ENCODE data around the gene JOSD2. TPM values are rescaled to one million over a fixed set of nuclear protein-coding genes. Genes with fewer than 3 reads are reported as not detected.

JOSD2 gene
- total RNA-seq, 6 donors from 2014 or later = 22.6 to 59.2 (median 40.1) TPM

GRCh38 chr19:50514346-50515167, 3.6 kb upstream of the JOSD2 start:
- ATAC-seq (ENCODE audit: low FRiP score in 2 of 2) = no peak
- TF ChIP-seq EP300 (IDR thresholded peaks at IDR 0.05) (no peak), POLR2AphosphoS5 (IDR thresholded peaks at IDR 0.05) (no peak), POLR2A (IDR thresholded peaks at IDR 0.05) (no peak)
- TF ChIP-seq, protein P1, sequence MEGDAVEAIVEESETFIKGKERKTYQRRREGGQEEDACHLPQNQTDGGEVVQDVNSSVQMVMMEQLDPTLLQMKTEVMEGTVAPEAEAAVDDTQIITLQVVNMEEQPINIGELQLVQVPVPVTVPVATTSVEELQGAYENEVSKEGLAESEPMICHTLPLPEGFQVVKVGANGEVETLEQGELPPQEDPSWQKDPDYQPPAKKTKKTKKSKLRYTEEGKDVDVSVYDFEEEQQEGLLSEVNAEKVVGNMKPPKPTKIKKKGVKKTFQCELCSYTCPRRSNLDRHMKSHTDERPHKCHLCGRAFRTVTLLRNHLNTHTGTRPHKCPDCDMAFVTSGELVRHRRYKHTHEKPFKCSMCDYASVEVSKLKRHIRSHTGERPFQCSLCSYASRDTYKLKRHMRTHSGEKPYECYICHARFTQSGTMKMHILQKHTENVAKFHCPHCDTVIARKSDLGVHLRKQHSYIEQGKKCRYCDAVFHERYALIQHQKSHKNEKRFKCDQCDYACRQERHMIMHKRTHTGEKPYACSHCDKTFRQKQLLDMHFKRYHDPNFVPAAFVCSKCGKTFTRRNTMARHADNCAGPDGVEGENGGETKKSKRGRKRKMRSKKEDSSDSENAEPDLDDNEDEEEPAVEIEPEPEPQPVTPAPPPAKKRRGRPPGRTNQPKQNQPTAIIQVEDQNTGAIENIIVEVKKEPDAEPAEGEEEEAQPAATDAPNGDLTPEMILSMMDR (IDR thresholded peaks at IDR 0.05) = no peak
- Histone ChIP-seq H3K4me3 (no peak overlapping the region), H3K36me3 (no peaks in the 10 kb centered on the region), H3K27ac (no peak overlapping the region), H3K9me3 (no peaks in the 10 kb centered on the region), H3K27me3 (no peaks in the 10 kb centered on the region), H3K4me1 (peaks cover 8 to 16% (median 10%) of the 10 kb centered on the region in 4 donors)
- WGBS, 2 donors = 40 to 47% methylated on average over 33 to 36 of the region's 38 CpGs
- DNase-seq = no peak

DNA sequence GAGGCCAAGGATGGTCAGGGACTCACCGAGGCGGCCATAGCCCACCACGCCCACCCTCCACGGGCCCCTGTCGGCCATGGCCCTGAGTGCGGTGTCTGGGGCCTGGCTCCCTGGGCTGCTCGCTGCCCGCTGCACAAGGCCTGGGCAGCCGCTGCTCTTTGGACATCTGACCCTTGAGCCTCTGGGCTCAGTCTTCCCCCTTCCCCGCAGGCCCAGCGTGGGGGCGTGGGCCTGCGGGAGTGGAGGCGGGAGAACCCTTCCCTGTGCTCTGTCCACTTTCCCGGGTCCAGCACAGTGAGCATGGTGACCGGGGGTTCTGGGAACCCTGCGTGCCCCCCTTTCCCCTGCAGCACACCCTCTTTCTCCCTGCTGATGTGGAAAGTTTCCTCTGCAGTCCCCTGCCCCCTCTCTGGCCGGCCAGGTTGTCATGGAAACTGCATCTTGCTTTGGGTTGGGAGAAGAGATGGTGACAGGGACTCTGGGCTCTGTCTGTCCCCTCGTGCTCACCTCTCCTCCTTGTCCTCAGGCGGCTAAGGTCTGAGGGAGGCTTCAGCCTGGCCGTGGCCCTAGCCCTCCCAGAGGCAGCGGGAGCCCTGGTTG, 2.9 kb upstream of the JOSD2 start, which contains the start of gene ASPDH:
Gene ASPDH (minus strand): TSS at position 168 of the 600 bp plus-strand sequence. CDS start 90 bp downstream, at position 78.
- WGBS, 2 donors = 41 to 51% methylated on average over 14 to 22 of the region's 22 CpGs
- Histone ChIP-seq H3K36me3 (no peaks in the 10 kb centered on the region), H3K27ac (no peak within 1 kb of the TSS), H3K9me3 (no peaks in the 10 kb centered on the region), H3K4me3 (no peak within 1 kb of the TSS), H3K4me1 (peaks cover 8 to 16% (median 10%) of the 10 kb centered on the region in 4 donors), H3K27me3 (no peaks in the 10 kb centered on the region)
- TF ChIP-seq POLR2AphosphoS5 (IDR thresholded peaks at IDR 0.05) (no peak), EP300 (IDR thresholded peaks at IDR 0.05) (no peak), POLR2A (IDR thresholded peaks at IDR 0.05) (no peak)
- TF ChIP-seq, protein P1 (IDR thresholded peaks at IDR 0.05) = no peak
- ATAC-seq (ENCODE audit: low FRiP score in 2 of 2) (no peak), DNase-seq (peak in 1 of 2 donors; percentile 78)

DNA sequence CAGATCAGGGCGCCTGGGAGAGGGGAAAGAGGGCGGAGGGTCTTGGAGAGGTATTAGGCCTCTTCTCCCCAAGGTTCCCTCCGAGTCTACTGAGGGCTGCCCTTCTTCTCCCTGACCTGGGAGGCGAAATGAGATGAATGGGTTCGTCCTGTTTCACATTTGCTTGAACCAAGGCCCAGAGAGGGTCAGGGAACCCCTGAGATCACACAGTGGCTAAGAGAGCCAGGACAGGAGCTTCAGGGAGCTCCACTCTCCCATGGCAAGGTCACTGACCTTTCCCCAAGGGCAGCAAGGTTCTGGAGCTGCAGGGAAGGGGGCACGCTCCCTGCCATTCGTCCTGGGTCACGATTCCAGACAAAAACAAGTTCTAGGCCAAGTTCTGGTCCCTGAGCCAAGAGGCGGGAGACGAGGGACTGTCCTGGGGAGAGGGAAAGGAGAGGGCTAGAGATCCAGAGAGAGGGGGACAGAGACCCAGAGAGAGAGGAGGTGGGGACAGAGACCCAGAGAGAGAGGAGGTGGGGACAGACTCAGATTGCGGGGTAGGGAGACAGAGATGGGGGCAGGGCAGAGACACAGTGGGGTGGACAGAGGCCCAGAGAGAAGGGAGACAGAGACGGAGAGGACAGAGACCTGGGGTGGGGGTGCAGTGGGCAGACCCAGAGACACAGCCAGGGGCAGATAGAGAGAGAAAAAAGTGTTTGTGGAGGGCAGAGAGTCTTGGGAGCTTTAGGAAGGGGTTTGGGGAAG, 2.2 kb upstream of the JOSD2 start:
- TF ChIP-seq POLR2AphosphoS5 (IDR thresholded peaks at IDR 0.05) (no peak), EP300 (IDR thresholded peaks at IDR 0.05) (no peak), POLR2A (IDR thresholded peaks at IDR 0.05) (no peak)
- TF ChIP-seq, protein P1 (IDR thresholded peaks at IDR 0.05) = no peak
- no peak overlapping the region for H3K4me3 ChIP-seq
- H3K9me3 ChIP-seq = no peaks in the 10 kb centered on the region
- H3K27ac ChIP-seq = no peak overlapping the region
- H3K36me3 ChIP-seq = no peaks in the 10 kb centered on the region
- H3K27me3 ChIP-seq = no peaks in the 10 kb centered on the region
- 65 to 67% methylated on average over 12 of the region's 12 CpGs for WGBS, 2 donors
- peaks cover 8 to 16% (median 10%) of the 10 kb centered on the region in 4 donors for H3K4me1 ChIP-seq
- ATAC-seq (ENCODE audit: low FRiP score in 2 of 2) = no peak
- DNase-seq = no peak

DNA sequence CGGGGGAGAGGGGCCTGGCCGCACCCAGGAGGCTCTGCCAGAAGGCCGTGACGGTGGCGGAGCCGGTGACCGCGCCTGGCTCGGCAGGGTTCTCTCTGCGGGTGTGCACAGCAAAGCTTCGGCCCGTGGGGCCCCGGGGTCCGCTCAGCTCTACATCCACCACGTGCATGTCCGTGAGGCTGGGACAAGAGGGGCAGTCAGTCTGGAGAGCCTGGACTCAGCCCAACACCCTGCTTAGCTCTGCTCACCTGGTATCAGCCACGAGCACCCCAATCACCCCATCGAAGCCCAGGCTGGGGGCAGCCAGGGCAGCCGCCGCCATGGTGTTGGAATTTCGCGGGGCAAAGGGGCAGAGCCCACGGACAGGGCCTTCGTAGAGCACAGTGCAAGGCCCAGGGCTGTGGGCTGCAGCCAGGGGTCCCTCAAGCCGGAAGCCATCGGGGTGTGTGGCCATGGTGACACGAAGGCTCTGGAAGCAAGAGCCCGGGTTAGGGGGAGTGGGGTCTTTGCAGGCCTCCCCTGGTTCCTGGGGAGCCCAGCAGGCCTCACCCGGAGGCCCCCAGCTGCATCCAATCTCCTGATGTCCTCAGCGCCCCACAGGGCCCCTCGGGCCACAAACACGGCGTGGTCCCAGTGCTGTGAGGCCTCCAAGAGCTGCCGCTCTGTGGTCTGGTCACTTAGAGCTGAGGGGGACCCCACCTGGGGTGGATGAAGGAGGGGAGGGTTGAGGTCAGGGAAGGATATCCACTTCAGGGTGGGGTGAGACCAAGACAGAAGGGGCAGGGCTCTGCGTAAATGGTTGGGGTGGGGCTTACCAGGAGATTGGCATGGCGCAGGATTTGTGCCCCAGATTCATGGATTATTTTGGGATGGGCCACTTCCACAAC, 1.4 kb upstream of the JOSD2 start:
- 87 to 90% methylated on average over 11 to 34 of the region's 36 CpGs for WGBS, 2 donors
- no peaks in the 10 kb centered on the region for H3K36me3 ChIP-seq
- peak overlapping the region in 1 of 4 donors; percentile 64 for H3K4me3 ChIP-seq
- H3K4me1 ChIP-seq = peaks cover 8 to 16% (median 10%) of the 10 kb centered on the region in 4 donors
- ATAC-seq (ENCODE audit: low FRiP score in 2 of 2) (no peak), DNase-seq (peak in 1 of 2 donors; percentile 89)
- H3K9me3 ChIP-seq = no peaks in the 10 kb centered on the region
- no peak for TF ChIP-seq EP300 (IDR thresholded peaks at IDR 0.05)
- no peak for TF ChIP-seq POLR2AphosphoS5 (IDR thresholded peaks at IDR 0.05)
- TF ChIP-seq POLR2A (IDR thresholded peaks at IDR 0.05) = no peak
- TF ChIP-seq, protein P1 (IDR thresholded peaks at IDR 0.05) = no peak
- H3K27me3 ChIP-seq = no peaks in the 10 kb centered on the region
- H3K27ac ChIP-seq = peak overlapping the region in 1 of 4 donors; percentile 86
